ENCODE results near the gene RNF215.

Gene RNF215

GRCh38 chr22:30426388-30427353 lies 39.5 kb upstream of the RNF215 start:
- Histone ChIP-seq H3K27ac (ENCODE audit: low read depth, low read length) (no peak overlapping the region), H3K9ac (ENCODE audit: low read depth, low read length) (peak overlapping the region; percentile 55), H3K36me3 (ENCODE audit: control insufficient read depth, insufficient read depth, low read length) (peaks cover 21% of the 10 kb centered on the region), H3K9me3 (ENCODE audit: control insufficient read depth, insufficient read depth, low read length) (no peaks in the 10 kb centered on the region), H3K4me3 (ENCODE audit: low read depth, low read length) (peak overlapping the region; percentile 69), H3K4me1 (ENCODE audit: control insufficient read depth, insufficient read depth, low read length) (peaks cover 12% of the 10 kb centered on the region; the same call in 1 of the 2 replicates), H3K27me3 (ENCODE audit: control insufficient read depth, insufficient read depth, low read length) (no peaks in the 10 kb centered on the region)

DNA sequence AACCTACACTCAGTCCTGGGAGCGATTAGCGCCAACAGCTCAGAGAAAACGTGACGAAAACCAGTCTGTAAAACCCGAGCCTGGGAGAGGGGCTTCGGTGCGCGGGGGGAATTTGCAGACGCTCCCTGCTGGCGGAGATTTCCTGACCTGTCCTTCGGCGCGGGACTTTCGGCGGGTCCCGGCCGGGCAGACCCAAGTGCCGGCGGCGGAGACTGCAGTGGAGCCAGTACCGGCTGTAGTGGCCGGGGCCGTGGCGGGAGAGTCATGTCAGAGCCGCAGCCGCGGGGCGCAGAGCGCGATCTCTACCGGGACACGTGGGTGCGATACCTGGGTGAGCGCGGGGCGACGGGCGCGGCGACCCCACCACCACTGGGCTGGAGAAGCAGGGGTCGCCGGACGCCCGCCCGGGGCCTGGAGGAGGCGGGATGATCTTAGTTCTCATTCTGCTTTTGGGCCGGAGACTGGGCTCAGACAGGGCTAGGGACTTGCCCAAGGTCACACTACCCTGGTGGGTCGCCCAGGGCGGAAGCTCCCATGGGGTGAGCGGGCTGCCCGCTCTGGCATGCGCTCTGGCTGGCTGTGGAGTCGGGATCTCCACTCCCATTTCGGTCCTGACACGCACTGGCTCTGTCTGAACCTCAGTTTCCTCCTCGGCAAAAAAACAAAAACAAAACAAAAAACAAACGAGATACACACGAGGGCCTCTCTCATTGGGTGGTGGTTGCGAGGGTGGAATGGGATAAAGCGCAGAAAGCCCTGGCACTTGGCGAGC lies 38.6 kb upstream of the RNF215 start, which contains the start of gene MTFP1:
TSS of gene MTFP1 (plus strand) at position 153 of the 772 bp plus-strand sequence. CDS start at position 265, 112 bp downstream.
- peak within 1 kb of the TSS; percentile 99 for H3K27ac ChIP-seq (ENCODE audit: low read depth, low read length)
- H3K27me3 ChIP-seq (ENCODE audit: control insufficient read depth, insufficient read depth, low read length) = no peaks in the 10 kb centered on the region
- peak within 1 kb of the TSS; percentile 69 for H3K4me3 ChIP-seq (ENCODE audit: low read depth, low read length)
- no peaks in the 10 kb centered on the region for H3K9me3 ChIP-seq (ENCODE audit: control insufficient read depth, insufficient read depth, low read length)
- peaks cover 15% of the 10 kb centered on the region; the same call in 1 of the 2 replicates for H3K4me1 ChIP-seq (ENCODE audit: control insufficient read depth, insufficient read depth, low read length)
- H3K36me3 ChIP-seq (ENCODE audit: control insufficient read depth, insufficient read depth, low read length) = peaks cover 28% of the 10 kb centered on the region
- H3K9ac ChIP-seq (ENCODE audit: low read depth, low read length) = peak within 1 kb of the TSS; percentile 55

GRCh38 chr22:30425327-30425615 lies 38.1 kb upstream of the RNF215 start:
- H3K9ac ChIP-seq (ENCODE audit: low read depth, low read length) = no peak overlapping the region
- H3K4me1 ChIP-seq (ENCODE audit: control insufficient read depth, insufficient read depth, low read length) = peaks cover 15% of the 10 kb centered on the region; the same call in 1 of the 2 replicates
- no peaks in the 10 kb centered on the region for H3K9me3 ChIP-seq (ENCODE audit: control insufficient read depth, insufficient read depth, low read length)
- H3K36me3 ChIP-seq (ENCODE audit: control insufficient read depth, insufficient read depth, low read length) = peaks cover 34% of the 10 kb centered on the region
- no peaks in the 10 kb centered on the region for H3K27me3 ChIP-seq (ENCODE audit: control insufficient read depth, insufficient read depth, low read length)
- H3K27ac ChIP-seq (ENCODE audit: low read depth, low read length) = peak overlapping the region; percentile 81
- H3K4me3 ChIP-seq (ENCODE audit: low read depth, low read length) = peak overlapping the region; percentile 69

DNA sequence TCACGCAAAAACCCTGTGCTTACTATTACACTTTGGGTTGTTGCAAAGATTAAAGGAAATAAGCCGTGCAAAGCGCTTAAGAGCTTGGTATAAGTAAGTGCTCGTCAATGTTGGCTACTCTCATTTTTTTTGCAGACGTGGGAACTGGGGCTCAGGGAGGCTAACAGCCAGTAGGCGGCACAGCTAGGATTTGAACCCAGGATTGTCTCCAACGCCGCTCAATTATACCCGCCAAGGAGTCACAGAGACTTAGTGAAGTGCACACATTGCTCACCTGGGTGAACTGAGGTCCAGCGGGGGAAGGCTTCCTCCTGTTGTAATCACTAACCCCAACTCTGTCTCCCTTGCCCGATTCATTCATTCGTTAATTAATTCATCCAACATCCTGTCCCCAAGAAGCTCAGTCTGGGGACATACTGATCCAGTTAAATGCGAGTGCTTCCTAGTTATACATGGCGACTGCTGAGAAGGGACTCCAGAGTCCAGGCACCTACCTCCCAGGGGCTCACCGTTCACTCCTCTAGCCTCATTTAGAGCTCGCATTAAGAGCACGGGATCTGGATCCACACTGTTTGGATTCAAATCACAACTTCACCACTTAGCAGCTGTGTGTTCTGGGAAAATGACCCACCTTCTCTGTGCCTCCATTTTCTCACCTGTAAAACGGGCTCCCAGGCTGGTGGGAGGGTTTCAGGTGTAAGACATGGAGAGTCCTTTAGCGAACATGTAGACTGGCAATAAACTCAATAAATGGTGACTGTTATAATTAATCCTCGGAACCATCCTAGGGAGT lies 37.5 kb upstream of the RNF215 start:
- peak overlapping the region; percentile 69 for H3K4me3 ChIP-seq (ENCODE audit: low read depth, low read length)
- peaks cover 15% of the 10 kb centered on the region; the same call in 1 of the 2 replicates for H3K4me1 ChIP-seq (ENCODE audit: control insufficient read depth, insufficient read depth, low read length)
- no peaks in the 10 kb centered on the region for H3K9me3 ChIP-seq (ENCODE audit: control insufficient read depth, insufficient read depth, low read length)
- peaks cover 36% of the 10 kb centered on the region for H3K36me3 ChIP-seq (ENCODE audit: control insufficient read depth, insufficient read depth, low read length)
- no peak overlapping the region for H3K9ac ChIP-seq (ENCODE audit: low read depth, low read length)
- H3K27me3 ChIP-seq (ENCODE audit: control insufficient read depth, insufficient read depth, low read length) = no peaks in the 10 kb centered on the region
- peak overlapping the region; percentile 99 for H3K27ac ChIP-seq (ENCODE audit: low read depth, low read length)

- no peaks in the 10 kb centered on the region for H3K9me3 ChIP-seq (ENCODE audit: control insufficient read depth, insufficient read depth, low read length)
- H3K27ac ChIP-seq (ENCODE audit: low read depth, low read length) = peak overlapping the region; percentile 99
- H3K27me3 ChIP-seq (ENCODE audit: control insufficient read depth, insufficient read depth, low read length) = no peaks in the 10 kb centered on the region
- H3K4me1 ChIP-seq (ENCODE audit: control insufficient read depth, insufficient read depth, low read length) = peaks cover 15% of the 10 kb centered on the region; the same call in 1 of the 2 replicates
- peak overlapping the region; percentile 69 for H3K4me3 ChIP-seq (ENCODE audit: low read depth, low read length)
- no peak overlapping the region; the same call in 1 of the 2 replicates for H3K9ac ChIP-seq (ENCODE audit: low read depth, low read length)
- peaks cover 36% of the 10 kb centered on the region for H3K36me3 ChIP-seq (ENCODE audit: control insufficient read depth, insufficient read depth, low read length)
Observed at GRCh38 chr22:30423959-30424533, 36.8 kb upstream of the RNF215 start.

- peak overlapping the region; percentile 99 for H3K27ac ChIP-seq (ENCODE audit: low read depth, low read length)
- H3K9me3 ChIP-seq (ENCODE audit: control insufficient read depth, insufficient read depth, low read length) = no peaks in the 10 kb centered on the region
- peaks cover 38% of the 10 kb centered on the region for H3K36me3 ChIP-seq (ENCODE audit: control insufficient read depth, insufficient read depth, low read length)
- H3K4me1 ChIP-seq (ENCODE audit: control insufficient read depth, insufficient read depth, low read length) = peaks cover 15% of the 10 kb centered on the region; the same call in 1 of the 2 replicates
- no peaks in the 10 kb centered on the region for H3K27me3 ChIP-seq (ENCODE audit: control insufficient read depth, insufficient read depth, low read length)
- peak overlapping the region; percentile 69 for H3K4me3 ChIP-seq (ENCODE audit: low read depth, low read length)
- peak overlapping the region; percentile 67 for H3K9ac ChIP-seq (ENCODE audit: low read depth, low read length)
Observed at GRCh38 chr22:30423301-30423958, 36.2 kb upstream of the RNF215 start.

- peak overlapping the region; percentile 69 for H3K4me3 ChIP-seq (ENCODE audit: low read depth, low read length)
- peak overlapping the region; percentile 99 for H3K27ac ChIP-seq (ENCODE audit: low read depth, low read length)
- no peaks in the 10 kb centered on the region for H3K9me3 ChIP-seq (ENCODE audit: control insufficient read depth, insufficient read depth, low read length)
- peaks cover 15% of the 10 kb centered on the region; the same call in 1 of the 2 replicates for H3K4me1 ChIP-seq (ENCODE audit: control insufficient read depth, insufficient read depth, low read length)
- H3K9ac ChIP-seq (ENCODE audit: low read depth, low read length) = peak overlapping the region; percentile 67
- peaks cover 38% of the 10 kb centered on the region for H3K36me3 ChIP-seq (ENCODE audit: control insufficient read depth, insufficient read depth, low read length)
- H3K27me3 ChIP-seq (ENCODE audit: control insufficient read depth, insufficient read depth, low read length) = no peaks in the 10 kb centered on the region
Observed at GRCh38 chr22:30422481-30423300, 35.5 kb upstream of the RNF215 start.

DNA sequence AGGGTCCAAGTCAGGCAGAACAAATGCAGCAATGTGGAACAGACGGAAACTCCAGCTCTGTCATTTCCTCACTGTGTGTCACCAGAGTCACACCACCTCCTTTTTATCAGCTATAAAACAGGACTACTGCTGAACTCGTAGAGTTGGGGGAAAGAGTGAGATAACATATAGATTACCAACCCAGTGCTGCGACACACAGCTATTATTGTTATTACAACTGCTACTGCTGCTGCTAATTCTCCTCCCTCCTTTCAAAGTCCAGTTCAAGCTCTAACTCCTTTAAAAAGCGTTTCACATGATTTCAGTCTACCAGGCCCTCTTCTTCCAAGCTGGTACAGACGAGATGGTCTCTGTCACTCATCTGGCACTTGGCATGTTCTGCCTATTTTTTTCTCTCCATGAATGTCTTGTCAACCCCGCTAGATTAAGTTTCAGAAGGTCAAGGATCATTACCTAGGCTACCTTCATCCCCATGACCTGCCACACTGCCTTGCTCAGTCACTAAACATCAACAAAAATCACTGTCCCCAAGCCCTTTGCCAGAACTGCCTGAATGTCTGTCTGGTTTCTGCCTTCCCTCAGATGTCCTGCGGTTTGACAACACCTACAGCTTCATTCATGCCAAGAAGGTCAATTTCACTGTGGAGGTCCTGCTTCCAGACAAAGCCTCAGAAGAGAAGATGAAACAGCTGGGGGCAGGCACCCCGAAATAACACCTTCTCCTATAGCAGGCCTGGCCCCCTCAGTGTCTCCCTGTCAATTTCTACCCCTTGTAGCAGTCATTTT lies 34.7 kb upstream of the RNF215 start:
- Histone ChIP-seq H3K4me3 (ENCODE audit: low read depth, low read length) (peak overlapping the region; percentile 69), H3K9ac (ENCODE audit: low read depth, low read length) (0 out of 2 replicates have a peak overlapping the region, but pooled peaks have one; percentile 67), H3K27me3 (ENCODE audit: control insufficient read depth, insufficient read depth, low read length) (no peaks in the 10 kb centered on the region), H3K27ac (ENCODE audit: low read depth, low read length) (peak overlapping the region; percentile 99), H3K36me3 (ENCODE audit: control insufficient read depth, insufficient read depth, low read length) (peaks cover 38% of the 10 kb centered on the region), H3K9me3 (ENCODE audit: control insufficient read depth, insufficient read depth, low read length) (no peaks in the 10 kb centered on the region), H3K4me1 (ENCODE audit: control insufficient read depth, insufficient read depth, low read length) (peaks cover 15% of the 10 kb centered on the region; the same call in 1 of the 2 replicates)
